Natural killer cell (primary cell): ENCODE measurements around the gene RNF17. TPM values are rescaled to one million over a fixed set of nuclear protein-coding genes. Genes with fewer than 3 reads are reported as not detected.

Experiments
- ATAC-seq, 3 donors: fragments of 150-1000 bp in 2 of 3; fragments of 200-7000 bp in 1 of 3; cut with Tn5 transposase; 1 replicate in 1 of 3; 2 replicates in 2 of 3; pipeline ENCODE4 v1.10.0; 2021; ENCODE audit warnings: mild to moderate bottlenecking in 2 of 3, moderate library complexity in 2 of 3
- DNase-seq, 2 donors: peaks; one replicate each; pipeline versions ENCODE4 v3.0.0 to v3.0.0-alpha.2; 2013 to 2021; ENCODE audit warnings: mixed read lengths in 1 of 2
- H3K27ac ChIP-seq: one replicate; pipeline ENCODE4 v1.5.1; 2013; ENCODE audit warnings: mild to moderate bottlenecking, low read length
- H3K27me3 ChIP-seq: one replicate; pipeline ENCODE4 v1.6.1; 2013; ENCODE audit warnings: low read length; ENCODE audit not compliant: control insufficient read depth, insufficient read depth
- H3K36me3 ChIP-seq: one replicate; pipeline ENCODE4 v1.6.1; 2013; ENCODE audit warnings: low read length; ENCODE audit not compliant: control insufficient read depth, insufficient read depth
- H3K4me1 ChIP-seq: one replicate; pipeline ENCODE4 v1.6.1; 2013; ENCODE audit warnings: low read length; ENCODE audit not compliant: control insufficient read depth, insufficient read depth
- H3K4me3 ChIP-seq: one replicate; pipeline ENCODE4 v1.5.1; 2013; ENCODE audit warnings: low read length
- H3K9me3 ChIP-seq: one replicate; pipeline ENCODE4 v1.6.1; 2013; ENCODE audit warnings: low read length; ENCODE audit not compliant: control insufficient read depth, insufficient read depth
- H3K27ac Mint-ChIP-seq, 2 donors: one replicate each; pipeline ENCODE4 v1.8.0; 2022; ENCODE audit warnings: mild to moderate bottlenecking in 2 of 2, mixed read lengths in 2 of 2, moderate library complexity in 1 of 2
- H3K27me3 Mint-ChIP-seq, 2 donors: one replicate each; pipeline ENCODE4 v1.8.0; 2022; ENCODE audit warnings: low read depth in 2 of 2, mixed read lengths in 2 of 2
- H3K36me3 Mint-ChIP-seq: one replicate; pipeline ENCODE4 v1.8.0; 2022; ENCODE audit warnings: mixed read lengths
- H3K4me1 Mint-ChIP-seq, 2 donors: one replicate each; pipeline ENCODE4 v1.8.0; 2022; ENCODE audit warnings: mixed read lengths in 2 of 2
- H3K4me3 Mint-ChIP-seq: one replicate; pipeline ENCODE4 v1.8.0; 2022; ENCODE audit warnings: mild to moderate bottlenecking, moderate library complexity, mixed read lengths
- H3K9me3 Mint-ChIP-seq, 2 donors: one replicate each; pipeline ENCODE4 v1.8.0; 2022; ENCODE audit warnings: mixed read lengths in 2 of 2
- WGBS: methylation state at CpG from one replicate; pipeline ENCODE4 v1.1.7; 2013; ENCODE audit warnings: missing lambda C conversion rate; ENCODE audit not compliant: insufficient coverage; 5-methylcytosine and 5-hydroxymethylcytosine counted together
- intact Hi-C: fragments of 100-400 bp; cut with micrococcal nuclease; formaldehyde crosslinking; loops from one replicate; pipeline ENCODE4 v1.14.2; 2022
- total RNA-seq, 4 donors: library from RNA; stranded (reverse); fragments of 120-200 nt in 1 of 4; gene quantifications; one replicate each; pipeline versions ENCODE4 v1.2.3 to v1.2.4, GENCODE V29; 2013 to 2022
- TF ChIP-seq, protein P1 (sequence below): fragments of 200-600 bp; IDR thresholded peaks from one replicate; pipeline ENCODE4 v1.8.0; 2022; ENCODE audit warnings: antibody characterized with exemption

Gene RNF17
- total RNA-seq, 3 donors from 2014 or later (not counting 1 experiment from before 2014, with no cell fraction given), result not detected

DNA sequence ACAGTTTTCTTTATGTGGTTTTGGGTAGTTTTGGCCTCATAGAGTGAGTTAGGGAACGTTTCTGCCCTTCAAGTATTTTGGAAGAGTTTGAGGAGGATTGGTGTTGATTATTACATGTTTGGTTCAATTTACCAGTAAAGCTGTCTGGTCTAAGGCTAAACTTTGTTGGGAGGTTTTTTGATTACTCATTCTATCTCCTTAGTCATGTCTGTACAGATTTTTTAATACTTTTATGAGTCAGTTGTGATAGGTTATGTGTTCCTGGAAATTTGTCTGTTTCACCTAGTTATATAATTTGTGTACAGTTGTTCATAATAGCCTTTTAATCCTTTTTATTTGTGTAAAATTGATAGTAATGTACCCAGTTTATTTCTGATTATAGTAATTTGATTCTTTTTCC, 20.4 kb downstream of the RNF17 start:
- Mint-ChIP-seq H3K36me3 (no peaks in the 10 kb centered on the region), H3K4me3 (no peak overlapping the region), H3K27ac (no peak overlapping the region), H3K4me1 (no peaks in the 10 kb centered on the region), H3K27me3 (peaks cover 21 to 47% of the 10 kb centered on the region in 2 donors), H3K9me3 (peaks cover 0 to 3% of the 10 kb centered on the region in 2 donors)
- TF ChIP-seq, protein P1, sequence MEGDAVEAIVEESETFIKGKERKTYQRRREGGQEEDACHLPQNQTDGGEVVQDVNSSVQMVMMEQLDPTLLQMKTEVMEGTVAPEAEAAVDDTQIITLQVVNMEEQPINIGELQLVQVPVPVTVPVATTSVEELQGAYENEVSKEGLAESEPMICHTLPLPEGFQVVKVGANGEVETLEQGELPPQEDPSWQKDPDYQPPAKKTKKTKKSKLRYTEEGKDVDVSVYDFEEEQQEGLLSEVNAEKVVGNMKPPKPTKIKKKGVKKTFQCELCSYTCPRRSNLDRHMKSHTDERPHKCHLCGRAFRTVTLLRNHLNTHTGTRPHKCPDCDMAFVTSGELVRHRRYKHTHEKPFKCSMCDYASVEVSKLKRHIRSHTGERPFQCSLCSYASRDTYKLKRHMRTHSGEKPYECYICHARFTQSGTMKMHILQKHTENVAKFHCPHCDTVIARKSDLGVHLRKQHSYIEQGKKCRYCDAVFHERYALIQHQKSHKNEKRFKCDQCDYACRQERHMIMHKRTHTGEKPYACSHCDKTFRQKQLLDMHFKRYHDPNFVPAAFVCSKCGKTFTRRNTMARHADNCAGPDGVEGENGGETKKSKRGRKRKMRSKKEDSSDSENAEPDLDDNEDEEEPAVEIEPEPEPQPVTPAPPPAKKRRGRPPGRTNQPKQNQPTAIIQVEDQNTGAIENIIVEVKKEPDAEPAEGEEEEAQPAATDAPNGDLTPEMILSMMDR, result no peak
- ATAC-seq (no peak), DNase-seq (no peak)
- WGBS, result 11% methylated on average over 1 of the region's 1 CpG
- H3K27me3 ChIP-seq, result peaks cover 5% of the 10 kb centered on the region
- no peaks in the 10 kb centered on the region for H3K36me3 ChIP-seq
- H3K9me3 ChIP-seq, result no peaks in the 10 kb centered on the region
- no peak overlapping the region for H3K27ac ChIP-seq
- no peak overlapping the region for H3K4me3 ChIP-seq
- intact Hi-C loops, result no loop called here
- no peaks in the 10 kb centered on the region for H3K4me1 ChIP-seq

DNA sequence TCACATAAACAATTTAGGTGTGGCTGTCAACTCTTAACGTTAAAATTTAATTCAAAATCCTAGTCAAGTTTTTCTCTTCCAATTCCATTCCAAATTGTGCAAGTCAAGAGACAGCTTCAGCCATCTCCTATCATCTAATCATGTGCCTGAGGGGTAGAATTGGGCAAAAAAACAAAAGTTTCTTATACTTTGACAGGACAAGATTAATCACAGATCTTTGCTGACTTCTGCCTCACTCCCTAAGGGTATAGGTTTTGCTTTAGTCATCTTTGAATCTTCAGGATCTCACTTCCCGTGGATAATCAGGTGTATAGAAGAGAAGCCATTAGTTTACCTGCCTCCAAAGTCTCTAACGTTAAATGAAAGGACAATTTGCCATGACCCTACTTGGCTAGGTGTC, 24.6 kb downstream of the RNF17 start:
- no peak for ATAC-seq
- Mint-ChIP-seq H3K4me3 (no peak overlapping the region), H3K9me3 (peaks cover 0 to 3% of the 10 kb centered on the region in 2 donors), H3K27ac (no peak overlapping the region), H3K4me1 (no peaks in the 10 kb centered on the region), H3K27me3 (peaks cover 17 to 69% of the 10 kb centered on the region in 2 donors), H3K36me3 (no peaks in the 10 kb centered on the region)
- peaks cover 7% of the 10 kb centered on the region for H3K27me3 ChIP-seq
- intact Hi-C loops, result no loop called here
- no peaks in the 10 kb centered on the region for H3K9me3 ChIP-seq
- no peak overlapping the region for H3K4me3 ChIP-seq
- H3K4me1 ChIP-seq, result no peaks in the 10 kb centered on the region
- 92% methylated on average over 3 of the region's 3 CpGs for whole genome bisulfite sequencing
- TF ChIP-seq, protein P1, result no peak
- no peaks in the 10 kb centered on the region for H3K36me3 ChIP-seq
- no peak overlapping the region for H3K27ac ChIP-seq
- DNase-seq, result no peak

DNA sequence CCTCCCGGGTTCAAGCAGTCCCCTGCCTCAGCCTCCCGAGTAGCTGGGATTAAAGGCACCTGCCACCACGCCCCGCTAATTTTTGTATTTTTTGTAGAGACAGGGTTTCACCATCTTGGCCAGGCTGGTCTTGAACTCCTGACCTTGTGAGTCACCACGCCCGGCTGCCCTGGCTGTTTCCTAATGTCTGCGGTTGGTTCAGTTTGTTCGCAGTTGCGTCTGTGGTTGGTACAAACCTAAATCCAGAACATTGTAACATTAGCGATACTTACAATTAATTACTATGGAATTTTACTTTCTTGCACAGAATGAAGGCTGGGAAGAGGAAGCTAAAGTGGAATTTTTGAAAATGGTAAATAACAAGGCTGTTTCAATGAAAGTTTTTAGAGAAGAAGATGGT, 38.1 kb downstream of the RNF17 start:
- H3K27ac Mint-ChIP-seq, result no peak overlapping the region
- no peaks in the 10 kb centered on the region for H3K9me3 ChIP-seq

DNA sequence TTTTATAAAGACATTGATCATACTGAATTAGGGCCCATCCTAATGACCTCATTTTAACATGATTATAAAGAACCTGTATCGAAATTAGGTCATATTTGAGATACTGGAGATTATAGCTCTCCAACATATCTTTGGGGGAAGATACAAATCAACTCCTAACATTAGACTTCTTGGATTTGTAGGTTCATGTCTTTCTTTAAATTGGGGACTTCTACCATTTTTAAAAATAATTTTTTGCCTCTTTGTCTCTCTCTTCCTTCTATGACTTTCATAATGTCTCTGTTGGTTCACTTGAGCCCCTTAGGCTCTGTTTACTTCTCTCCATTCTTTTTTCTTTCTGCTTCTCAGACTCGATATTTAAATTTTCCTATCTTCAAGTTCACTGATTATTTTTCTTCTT, 57.2 kb downstream of the RNF17 start:
- no peak overlapping the region for H3K27ac ChIP-seq
- peaks cover 6 to 24% of the 10 kb centered on the region in 2 donors for H3K27me3 Mint-ChIP-seq
- 85% methylated on average over 1 of the region's 2 CpGs for WGBS
- peaks cover 2% of the 10 kb centered on the region in 2 donors for H3K9me3 Mint-ChIP-seq
- DNase-seq (no peak), ATAC-seq (no peak)
- no peaks in the 10 kb centered on the region for H3K27me3 ChIP-seq
- no peaks in the 10 kb centered on the region for H3K36me3 Mint-ChIP-seq
- no peaks in the 10 kb centered on the region for H3K9me3 ChIP-seq
- TF ChIP-seq, protein P1, result no peak
- no peak overlapping the region for H3K27ac Mint-ChIP-seq
- H3K36me3 ChIP-seq, result no peaks in the 10 kb centered on the region
- no peak overlapping the region for H3K4me3 Mint-ChIP-seq
- H3K4me1 ChIP-seq, result no peaks in the 10 kb centered on the region
- no peak overlapping the region for H3K4me3 ChIP-seq
- intact Hi-C loops, result no loop called here
- H3K4me1 Mint-ChIP-seq, result no peaks in the 10 kb centered on the region

More for the DNA sequence above, 38.1 kb downstream of the RNF17 start:
- Histone ChIP-seq H3K27ac (no peak overlapping the region), H3K36me3 (no peaks in the 10 kb centered on the region), H3K4me3 (no peak overlapping the region), H3K4me1 (no peaks in the 10 kb centered on the region), H3K27me3 (peaks cover 6% of the 10 kb centered on the region)
- intact Hi-C loops, result no loop called here
- Mint-ChIP-seq H3K4me1 (no peaks in the 10 kb centered on the region), H3K4me3 (no peak overlapping the region), H3K9me3 (no peaks in the 10 kb centered on the region), H3K27me3 (peaks cover 10 to 32% of the 10 kb centered on the region in 2 donors), H3K36me3 (no peaks in the 10 kb centered on the region)
- TF ChIP-seq, protein P1, result no peak
- no peak for DNase-seq
- no peak for ATAC-seq
- 94% methylated on average over 8 of the region's 10 CpGs for WGBS
